HEK293 (cell line): Measurements from ENCODE around the gene EML1.

Experiments
- BCL11A ChIP-seq: fragments of 450-650 bp; formaldehyde crosslinking; IDR thresholded peaks from 2 replicates; pipeline ENCODE4 v1.5.1; 2016; ENCODE audit warnings: low read depth, missing biosample characterization, missing genetic modification characterization
- GLI2 ChIP-seq: fragments of 450-650 bp; formaldehyde crosslinking; IDR thresholded peaks from 2 replicates; pipeline ENCODE4; 2017; ENCODE audit warnings: missing biosample characterization, missing genetic modification characterization, low read depth, borderline replicate concordance
- HIC1 ChIP-seq: fragments of 450-650 bp; formaldehyde crosslinking; IDR thresholded peaks from 2 replicates; pipeline ENCODE4 v1.5.1; 2016; ENCODE audit warnings: missing biosample characterization, missing genetic modification characterization
- HOXD13 ChIP-seq: sonication (generic); formaldehyde crosslinking; IDR thresholded peaks from 2 replicates; pipeline ENCODE4 v1.8.0; 2022; ENCODE audit warnings: missing genetic modification reagents, borderline replicate concordance
- IKZF3 ChIP-seq: fragments of 450-650 bp; IDR thresholded peaks from 2 replicates; pipeline ENCODE4 v1.5.0; 2018; ENCODE audit warnings: missing biosample characterization, mild to moderate bottlenecking, missing genetic modification characterization, moderate library complexity
- PATZ1 ChIP-seq: fragments of 450-650 bp; formaldehyde crosslinking; IDR thresholded peaks from 2 replicates; pipeline ENCODE4 v1.5.1; 2016; ENCODE audit warnings: missing biosample characterization, missing genetic modification characterization
- PRDM4 ChIP-seq: fragments of 450-650 bp; formaldehyde crosslinking; IDR thresholded peaks from 2 replicates; pipeline ENCODE4 v1.5.1; 2017; ENCODE audit warnings: missing biosample characterization, missing genetic modification characterization
- RBAK ChIP-seq: fragments of 450-650 bp; formaldehyde crosslinking; IDR thresholded peaks from 2 replicates; pipeline ENCODE4 v1.5.1; 2016; ENCODE audit warnings: missing biosample characterization, missing genetic modification characterization
- ZBTB17 ChIP-seq: fragments of 450-650 bp; formaldehyde crosslinking; IDR thresholded peaks from 2 replicates; pipeline ENCODE4 v1.5.1; 2016; ENCODE audit warnings: missing biosample characterization, missing genetic modification characterization
- ZFP3 ChIP-seq: fragments of 450-650 bp; formaldehyde crosslinking; IDR thresholded peaks from 2 replicates; pipeline ENCODE4 v1.5.1; 2016; ENCODE audit warnings: low read depth, missing biosample characterization, missing genetic modification characterization
- ZNF10 ChIP-seq: fragments of 450-650 bp; formaldehyde crosslinking; IDR thresholded peaks from 2 replicates; pipeline ENCODE4 v1.5.1; 2017; ENCODE audit warnings: missing biosample characterization, missing genetic modification characterization
- ZNF121 ChIP-seq: fragments of 450-650 bp; formaldehyde crosslinking; IDR thresholded peaks from 2 replicates; pipeline ENCODE4 v1.5.1; 2016; ENCODE audit warnings: missing biosample characterization, missing genetic modification characterization
- ZNF132 ChIP-seq: fragments of 450-650 bp; formaldehyde crosslinking; IDR thresholded peaks from 2 replicates; pipeline ENCODE4 v1.5.1; 2017; ENCODE audit warnings: missing biosample characterization, missing genetic modification characterization, borderline replicate concordance
- ZNF19 ChIP-seq: fragments of 450-650 bp; formaldehyde crosslinking; IDR thresholded peaks from 2 replicates; pipeline ENCODE4; 2016; ENCODE audit warnings: missing biosample characterization, missing genetic modification characterization, low read depth
- ZNF248 ChIP-seq: fragments of 450-650 bp; formaldehyde crosslinking; IDR thresholded peaks from 2 replicates; pipeline ENCODE4 v1.5.1; 2017; ENCODE audit warnings: missing biosample characterization, missing genetic modification characterization
- ZNF398 ChIP-seq: fragments of 450-650 bp; formaldehyde crosslinking; IDR thresholded peaks from 2 replicates; pipeline ENCODE4 v1.5.1; 2017; ENCODE audit warnings: missing biosample characterization, missing genetic modification characterization
- ZNF530 ChIP-seq: fragments of 450-650 bp; formaldehyde crosslinking; IDR thresholded peaks from 2 replicates; pipeline ENCODE4 v1.5.1; 2016; ENCODE audit warnings: low read depth, missing biosample characterization, missing genetic modification characterization
- ZNF600 ChIP-seq: fragments of 450-650 bp; formaldehyde crosslinking; IDR thresholded peaks from 2 replicates; pipeline ENCODE4 v1.5.1; 2016; ENCODE audit warnings: missing biosample characterization, missing genetic modification characterization
- ZNF645 ChIP-seq: fragments of 450-650 bp; formaldehyde crosslinking; IDR thresholded peaks from 2 replicates; pipeline ENCODE4; 2016; ENCODE audit warnings: missing biosample characterization, missing genetic modification characterization
- ZNF660 ChIP-seq: fragments of 450-650 bp; IDR thresholded peaks from 2 replicates; pipeline ENCODE4 v1.5.1; 2018; ENCODE audit warnings: missing biosample characterization, mild to moderate bottlenecking, missing genetic modification characterization
- TF ChIP-seq, protein P1 (sequence below): fragments of 450-650 bp; formaldehyde crosslinking; optimal IDR thresholded peaks from 2 replicates; pipeline ENCODE3; 2016; ENCODE audit warnings: missing biosample characterization, mild to moderate bottlenecking, missing genetic modification characterization
- TF ChIP-seq, protein P2 (sequence below): fragments of 450-650 bp; formaldehyde crosslinking; IDR thresholded peaks from 2 replicates; pipeline ENCODE4 v1.5.1; 2016; ENCODE audit warnings: missing biosample characterization, missing genetic modification characterization
- TF ChIP-seq, protein P3 (sequence below): fragments of 450-650 bp; formaldehyde crosslinking; IDR thresholded peaks from 2 replicates; pipeline ENCODE4 v1.5.1; 2016; ENCODE audit warnings: missing biosample characterization, missing genetic modification characterization

EML1 gene

DNA sequence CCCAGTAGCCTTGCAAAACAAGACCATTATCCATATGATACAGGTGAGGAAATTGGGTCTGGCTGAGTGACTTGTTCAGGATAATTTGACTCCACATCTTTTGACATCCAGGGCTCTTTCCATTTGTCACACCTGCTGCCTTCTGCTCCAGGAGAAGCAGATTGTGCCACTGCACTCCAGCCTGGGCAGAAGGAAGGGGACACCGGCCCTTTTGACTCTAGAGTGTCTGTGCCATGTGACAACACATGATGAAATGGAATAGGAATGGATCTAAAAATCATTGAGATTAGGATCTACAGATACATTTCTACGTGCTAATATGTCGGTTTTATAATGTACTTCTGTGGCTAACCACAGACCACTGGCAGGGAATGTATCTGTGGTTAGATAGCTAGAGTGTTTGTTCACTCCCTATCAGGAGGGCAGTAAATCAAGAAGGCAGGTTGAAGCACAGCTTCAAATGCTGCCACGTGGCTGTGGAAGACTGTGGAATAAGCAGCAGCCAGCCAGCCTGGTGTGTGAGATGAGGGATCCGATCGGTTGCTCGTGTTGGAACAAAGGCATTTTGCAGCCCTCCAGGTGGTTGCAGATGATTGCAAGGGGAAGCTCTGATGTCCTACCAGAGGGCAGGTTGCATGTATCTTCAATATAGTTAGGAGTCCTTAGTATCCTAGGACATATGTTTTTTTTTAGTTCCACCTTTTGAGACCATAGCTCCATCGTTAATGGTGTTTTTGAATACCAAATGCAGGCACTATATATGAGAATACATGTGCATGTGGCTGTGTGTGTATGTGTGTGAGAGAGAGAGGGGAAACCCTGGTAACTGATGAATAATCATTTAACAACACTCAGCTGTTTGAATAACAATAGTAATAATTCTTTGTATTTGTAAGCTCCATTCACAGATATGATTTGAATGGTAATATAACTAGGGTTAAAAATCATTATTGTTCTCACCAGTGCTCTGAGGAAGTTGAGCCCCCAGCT is 28.6 kb downstream of the EML1 start (continued):
- no peak; the same call in 1 of the 2 replicates for TF ChIP-seq HIC1 (tag by site-specific recombination)
- peak; percentile 91 for TF ChIP-seq HOXD13 (CRISPR knock-in tag)
- TF ChIP-seq PRDM4, result peak; percentile 98
- TF ChIP-seq ZNF132 (tag by site-specific recombination), result no peak
- peak; percentile 66 for TF ChIP-seq ZNF398 (tag by site-specific recombination)
- peak; percentile 95; the same call in 1 of the 2 replicates for TF ChIP-seq BCL11A (tag by site-specific recombination)
- TF ChIP-seq ZNF600, result peak; percentile 91
- peak; percentile 87 for TF ChIP-seq ZNF660 (tag by site-specific recombination)
- no peak for TF ChIP-seq RBAK (tag by site-specific recombination)
- TF ChIP-seq, protein P1, sequence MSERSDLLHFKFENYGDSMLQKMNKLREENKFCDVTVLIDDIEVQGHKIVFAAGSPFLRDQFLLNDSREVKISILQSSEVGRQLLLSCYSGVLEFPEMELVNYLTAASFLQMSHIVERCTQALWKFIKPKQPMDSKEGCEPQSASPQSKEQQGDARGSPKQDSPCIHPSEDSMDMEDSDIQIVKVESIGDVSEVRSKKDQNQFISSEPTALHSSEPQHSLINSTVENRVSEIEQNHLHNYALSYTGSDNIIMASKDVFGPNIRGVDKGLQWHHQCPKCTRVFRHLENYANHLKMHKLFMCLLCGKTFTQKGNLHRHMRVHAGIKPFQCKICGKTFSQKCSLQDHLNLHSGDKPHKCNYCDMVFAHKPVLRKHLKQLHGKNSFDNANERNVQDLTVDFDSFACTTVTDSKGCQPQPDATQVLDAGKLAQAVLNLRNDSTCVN (tag by site-specific recombination), result peak; percentile 28
- TF ChIP-seq, protein P2, sequence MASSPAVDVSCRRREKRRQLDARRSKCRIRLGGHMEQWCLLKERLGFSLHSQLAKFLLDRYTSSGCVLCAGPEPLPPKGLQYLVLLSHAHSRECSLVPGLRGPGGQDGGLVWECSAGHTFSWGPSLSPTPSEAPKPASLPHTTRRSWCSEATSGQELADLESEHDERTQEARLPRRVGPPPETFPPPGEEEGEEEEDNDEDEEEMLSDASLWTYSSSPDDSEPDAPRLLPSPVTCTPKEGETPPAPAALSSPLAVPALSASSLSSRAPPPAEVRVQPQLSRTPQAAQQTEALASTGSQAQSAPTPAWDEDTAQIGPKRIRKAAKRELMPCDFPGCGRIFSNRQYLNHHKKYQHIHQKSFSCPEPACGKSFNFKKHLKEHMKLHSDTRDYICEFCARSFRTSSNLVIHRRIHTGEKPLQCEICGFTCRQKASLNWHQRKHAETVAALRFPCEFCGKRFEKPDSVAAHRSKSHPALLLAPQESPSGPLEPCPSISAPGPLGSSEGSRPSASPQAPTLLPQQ, result peak; percentile 96
- peak; percentile 100 for TF ChIP-seq GLI2 (tag by site-specific recombination)
- peak; percentile 99 for TF ChIP-seq IKZF3 (tag by site-specific recombination)
- TF ChIP-seq, protein P3, sequence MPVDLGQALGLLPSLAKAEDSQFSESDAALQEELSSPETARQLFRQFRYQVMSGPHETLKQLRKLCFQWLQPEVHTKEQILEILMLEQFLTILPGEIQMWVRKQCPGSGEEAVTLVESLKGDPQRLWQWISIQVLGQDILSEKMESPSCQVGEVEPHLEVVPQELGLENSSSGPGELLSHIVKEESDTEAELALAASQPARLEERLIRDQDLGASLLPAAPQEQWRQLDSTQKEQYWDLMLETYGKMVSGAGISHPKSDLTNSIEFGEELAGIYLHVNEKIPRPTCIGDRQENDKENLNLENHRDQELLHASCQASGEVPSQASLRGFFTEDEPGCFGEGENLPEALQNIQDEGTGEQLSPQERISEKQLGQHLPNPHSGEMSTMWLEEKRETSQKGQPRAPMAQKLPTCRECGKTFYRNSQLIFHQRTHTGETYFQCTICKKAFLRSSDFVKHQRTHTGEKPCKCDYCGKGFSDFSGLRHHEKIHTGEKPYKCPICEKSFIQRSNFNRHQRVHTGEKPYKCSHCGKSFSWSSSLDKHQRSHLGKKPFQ (tag by site-specific recombination), result peak; percentile 90
- no peak; the same call in 1 of the 2 replicates for TF ChIP-seq ZNF121
- TF ChIP-seq ZNF248 (tag by site-specific recombination), result no peak
- no peak for TF ChIP-seq ZNF530 (tag by site-specific recombination)
- no peak for TF ChIP-seq ZFP3 (tag by site-specific recombination)
- TF ChIP-seq ZNF19, result peak; percentile 87; the same call in 1 of the 2 replicates
- peak; percentile 99 for TF ChIP-seq ZBTB17 (tag by site-specific recombination)
- TF ChIP-seq ZNF10 (tag by site-specific recombination), result peak; percentile 91
- TF ChIP-seq ZNF645, result peak; percentile 98; the same call in 1 of the 2 replicates
- TF ChIP-seq PATZ1 (tag by site-specific recombination), result peak; percentile 85
